K562 (cell line): Measurements from ENCODE around the gene MAST3.
A peak's percentile ranks its signal among the peaks of the same experiment; 100 is the strongest.

ENCODE experiments used
- CHCHD3 ChIP-seq: fragments of 250-450 bp; sonication (Bioruptor Pico); IDR thresholded peaks from 2 replicates; pipeline ENCODE4 v2.1.2; 2022; ENCODE audit warnings: mild to moderate bottlenecking
- CTCF ChIP-seq, 3 experiments: IDR thresholded peaks in 2 of 3; conservative IDR thresholded peaks in 1 of 3; 2 replicates each; pipeline ENCODE4 v1.5.1; 2011 to 2012; ENCODE audit warnings: low read length in 3 of 3, mild to moderate bottlenecking in 3 of 3, control low read depth in 2 of 3, improper control_type of control experiment in 1 of 3, inconsistent platforms in 1 of 3, low read depth in 1 of 3, mixed read lengths in 1 of 3, moderate library complexity in 1 of 3; ENCODE audit not compliant: insufficient read depth in 2 of 3
- EHMT2 ChIP-seq: fragments of 450-650 bp; IDR thresholded peaks from 2 replicates; pipeline ENCODE4 v1.6.1; 2018; ENCODE audit warnings: antibody characterized with exemption
- FOXP1 ChIP-seq: sonication (generic); formaldehyde crosslinking; IDR thresholded peaks from 2 replicates; pipeline ENCODE4 v1.8.0; 2022; ENCODE audit warnings: mild to moderate bottlenecking, missing genetic modification reagents
- MAX ChIP-seq: sonication (generic); formaldehyde crosslinking; IDR thresholded peaks from 2 replicates; pipeline ENCODE4 v1.9.0; 2022; ENCODE audit warnings: mild to moderate bottlenecking, missing genetic modification reagents
- MXI1 ChIP-seq: IDR thresholded peaks from 2 replicates; pipeline ENCODE4 v1.6.1; 2011; ENCODE audit warnings: low read depth, mild to moderate bottlenecking, improper control_type of control experiment, low read length
- NCOR1 ChIP-seq: fragments of 450-650 bp; IDR thresholded peaks from 2 replicates; pipeline ENCODE4 v1.6.1; 2016; ENCODE audit warnings: mild to moderate bottlenecking, moderate library complexity
- PHF21A ChIP-seq: fragments of 450-650 bp; IDR thresholded peaks from 2 replicates; pipeline ENCODE4 v1.6.1; 2017; ENCODE audit warnings: low read depth, borderline replicate concordance
- REST ChIP-seq, 2 experiments: fragments of 450-650 bp; formaldehyde crosslinking in 1 of 2; IDR thresholded peaks; 2 replicates each; pipeline versions ENCODE4 v1.4.0 to v1.6.1; 2014 to 2020; ENCODE audit warnings: mild to moderate bottlenecking in 2 of 2, borderline replicate concordance in 1 of 2, low read depth in 1 of 2
- SAP30 ChIP-seq: fragments of 200-600 bp; sonication (generic); IDR thresholded peaks from 2 replicates; pipeline ENCODE4 v1.6.1; 2012; ENCODE audit warnings: borderline replicate concordance, low read depth, mild to moderate bottlenecking, moderate library complexity, low read length, control low read depth, inconsistent platforms; ENCODE audit not compliant: insufficient read depth, poor library complexity, severe bottlenecking
- ZNF140 ChIP-seq: fragments of 250-450 bp; sonication (Bioruptor Pico); IDR thresholded peaks from 2 replicates; pipeline ENCODE4 v1.8.0; 2021; ENCODE audit warnings: moderate library complexity, mild to moderate bottlenecking, inconsistent platforms
- ZZZ3 ChIP-seq: fragments of 450-650 bp; IDR thresholded peaks from 2 replicates; pipeline ENCODE4 v1.6.1; 2016; ENCODE audit warnings: antibody characterized with exemption, mild to moderate bottlenecking, moderate library complexity

GRCh38 chr19:18109733-18110608, 12.4 kb downstream of the MAST3 start:
- TF ChIP-seq ZNF140 (CRISPR knock-in tag) (no peak), SAP30 (peak; percentile 75), NCOR1 (no peak), CHCHD3 (CRISPR knock-in tag) (no peak), REST (IDR thresholded peaks at IDR 0.05; ENCODE audit: borderline replicate concordance) (no peak), REST (CRISPR knock-in tag; IDR thresholded peaks at IDR 0.05; ENCODE audit: low read depth) (peak; percentile 36; the same call in 1 of the 2 replicates), MAX (no peak; the same call in 1 of the 2 replicates), ZZZ3 (no peak), CTCF (IDR thresholded peaks at IDR 0.05 in 2 of 3, conservative IDR thresholded peaks at IDR 0.05 in 1 of 3; ENCODE audit: insufficient read depth in 2 of 3, low read depth in 1 of 3, low read length in 3 of 3) (no peak), PHF21A (0 out of 2 replicates have a peak, but pooled peaks have one; percentile 43), FOXP1 (CRISPR knock-in tag) (no peak), EHMT2 (no peak), MXI1 (no peak)
